Loucy (cell line): Measurements from ENCODE around the gene CTNND2.

Source experiments
- H2AFZ ChIP-seq: fragments of 200-600 bp; sonication (generic); 2 replicates; pipeline ENCODE4 v1.6.0; 2016; ENCODE audit warnings: antibody characterized with exemption, mild to moderate bottlenecking, low read length, moderate library complexity
- H3F3A ChIP-seq: fragments of 200-600 bp; 2 replicates; pipeline ENCODE4 v1.6.0; 2016; ENCODE audit warnings: antibody characterized with exemption, low read depth, mild to moderate bottlenecking
- H3K27me3 ChIP-seq: fragments of 200-600 bp; sonication (generic); 2 replicates; pipeline ENCODE4 v1.6.1; 2014; ENCODE audit warnings: low read length, mild to moderate bottlenecking; ENCODE audit not compliant: insufficient read depth, poor library complexity, severe bottlenecking
- H3K36me3 ChIP-seq: fragments of 200-600 bp; sonication (generic); 2 replicates; pipeline ENCODE4 v1.6.1; 2016; ENCODE audit warnings: low read length; ENCODE audit not compliant: insufficient read depth
- H3K4me1 ChIP-seq: fragments of 200-600 bp; sonication (generic); 2 replicates; pipeline ENCODE4 v1.5.1; 2014; ENCODE audit warnings: low read length, mild to moderate bottlenecking; ENCODE audit not compliant: insufficient read depth, poor library complexity, severe bottlenecking
- H3K4me2 ChIP-seq: fragments of 200-600 bp; sonication (generic); 2 replicates; pipeline ENCODE4 v1.6.0; 2014; ENCODE audit warnings: antibody characterized with exemption, low read length, low read depth, mild to moderate bottlenecking; ENCODE audit not compliant: poor library complexity, severe bottlenecking
- H3K4me3 ChIP-seq: fragments of 200-600 bp; sonication (generic); 2 replicates; pipeline ENCODE4 v1.5.1; 2014; ENCODE audit warnings: low read length, mild to moderate bottlenecking, mixed read lengths; ENCODE audit not compliant: poor library complexity, severe bottlenecking
- H3K79me2 ChIP-seq: fragments of 200-600 bp; sonication (generic); 2 replicates; pipeline ENCODE4 v1.6.1; 2014; ENCODE audit warnings: low read length; ENCODE audit not compliant: insufficient read depth
- H3K9ac ChIP-seq: fragments of 200-600 bp; sonication (generic); 2 replicates; pipeline ENCODE4 v1.6.0; 2014; ENCODE audit warnings: mild to moderate bottlenecking, low read depth, low read length, moderate library complexity; ENCODE audit not compliant: poor library complexity, severe bottlenecking
- H3K9me2 ChIP-seq: fragments of 200-600 bp; sonication (generic); replicated peaks from 2 replicates; pipeline ENCODE4 v1.6.1; 2016; ENCODE audit warnings: low read depth, low read length, mixed read lengths
- H3K9me3 ChIP-seq: fragments of 200-600 bp; sonication (generic); 2 replicates; pipeline ENCODE4 v1.6.1; 2014; ENCODE audit warnings: mild to moderate bottlenecking, antibody characterized with exemption, low read length, low read depth; ENCODE audit not compliant: insufficient read depth
- H4K20me1 ChIP-seq: fragments of 200-600 bp; sonication (generic); 2 replicates; pipeline ENCODE4 v1.6.0; 2014; ENCODE audit warnings: antibody characterized with exemption, low read length, mild to moderate bottlenecking; ENCODE audit not compliant: insufficient read depth, poor library complexity, severe bottlenecking
- CTCF ChIP-seq: fragments of 200-600 bp; sonication (generic); conservative IDR thresholded peaks from 2 replicates; pipeline ENCODE4 v1.5.1; 2014; ENCODE audit warnings: mild to moderate bottlenecking, antibody characterized with exemption, low read length
- EZH2phosphoT487 ChIP-seq: fragments of 200-600 bp; IDR thresholded peaks from 2 replicates; pipeline ENCODE4 v1.6.1; 2018; ENCODE audit warnings: antibody characterized with exemption, mild to moderate bottlenecking, moderate library complexity, borderline replicate concordance

CTNND2 gene

GRCh38 chr5:11000515-11001353, 903.5 kb downstream of the CTNND2 start:
- Histone ChIP-seq H2AFZ (no peak overlapping the region), H3K27me3 (no peaks in the 10 kb centered on the region), H3K4me1 (no peaks in the 10 kb centered on the region), H4K20me1 (no peaks in the 10 kb centered on the region), H3F3A (no peaks in the 10 kb centered on the region), H3K36me3 (no peaks in the 10 kb centered on the region), H3K9me3 (no peaks in the 10 kb centered on the region), H3K79me2 (no peaks in the 10 kb centered on the region), H3K9ac (no peak overlapping the region), H3K4me2 (no peak overlapping the region), H3K9me2 (no peaks in the 10 kb centered on the region), H3K4me3 (no peak overlapping the region)
- TF ChIP-seq CTCF, result no peak
- no peak for TF ChIP-seq EZH2phosphoT487

- Histone ChIP-seq H4K20me1 (no peaks in the 10 kb centered on the region), H3K4me2 (no peak overlapping the region), H3K9me3 (no peaks in the 10 kb centered on the region), H3K36me3 (no peaks in the 10 kb centered on the region), H3K79me2 (no peaks in the 10 kb centered on the region), H2AFZ (no peak overlapping the region), H3F3A (no peaks in the 10 kb centered on the region), H3K4me3 (no peak overlapping the region), H3K27me3 (no peaks in the 10 kb centered on the region), H3K9ac (no peak overlapping the region), H3K4me1 (no peaks in the 10 kb centered on the region), H3K9me2 (no peaks in the 10 kb centered on the region)
- TF ChIP-seq CTCF, result no peak
- no peak for TF ChIP-seq EZH2phosphoT487
Measured at GRCh38 chr5:10999714-11000113, 904.5 kb downstream of the CTNND2 start.

- no peak for TF ChIP-seq EZH2phosphoT487
- TF ChIP-seq CTCF, result no peak
- no peaks in the 10 kb centered on the region for H3F3A ChIP-seq
- H3K4me1 ChIP-seq, result no peaks in the 10 kb centered on the region
- no peaks in the 10 kb centered on the region for H3K9me2 ChIP-seq
- no peak overlapping the region for H2AFZ ChIP-seq
- H4K20me1 ChIP-seq, result no peaks in the 10 kb centered on the region
- no peaks in the 10 kb centered on the region for H3K36me3 ChIP-seq
- no peaks in the 10 kb centered on the region for H3K9me3 ChIP-seq
- H3K4me3 ChIP-seq, result no peak overlapping the region
- no peak overlapping the region for H3K4me2 ChIP-seq
- H3K9ac ChIP-seq, result no peak overlapping the region
- no peaks in the 10 kb centered on the region for H3K79me2 ChIP-seq
- no peaks in the 10 kb centered on the region for H3K27me3 ChIP-seq
Measured at GRCh38 chr5:10995891-10996290, 908.4 kb downstream of the CTNND2 start.
